ENCODE data around the gene BSN. TPM values are rescaled to one million over a fixed set of nuclear protein-coding genes. Genes with fewer than 3 reads are reported as not detected.

BSN gene
- total RNA-seq, 1 experiment from 2014 or later, result 0.93 TPM

- peak; percentile 90 to 91 for DNase-seq
- no peaks in the 10 kb centered on the region for H3K27me3 Mint-ChIP-seq (ENCODE audit: insufficient read depth, unreplicated experiment)
- POLR2A ChIA-PET, result interaction anchor here (0.6 kb wide), 2 partner anchors 82 to 799 kb away, joined by 4 to 7 read pairs; no protein-coding TSS in a partner anchor
- Histone ChIP-seq H3K4me3 (ENCODE audit: low read depth, low read length) (peak within 1 kb of the TSS; percentile 50), H3K27me3 (replicated peaks; ENCODE audit: control insufficient read depth, insufficient read depth, low read length) (no peaks in the 10 kb centered on the region), H3K9me3 (no peaks in the 10 kb centered on the region), H3K36me3 (ENCODE audit: control insufficient read depth, insufficient read depth, low read length) (peaks cover 1% of the 10 kb centered on the region; the same call in 1 of the 2 replicates), H3K4me1 (peaks cover 5% of the 10 kb centered on the region)
- no TSS peak for BruUV-seq (replicated peaks)
- H3K27ac Mint-ChIP-seq (ENCODE audit: unreplicated experiment), result peak within 1 kb of the TSS; percentile 29
- TF ChIP-seq CTCF (IDR thresholded peaks at IDR 0.05; ENCODE audit: insufficient read depth in 1 of 2, low read depth in 1 of 2, low read length in 1 of 2, severe bottlenecking in 1 of 2, unreplicated experiment in 1 of 2), result peak; percentile 53 to 64
- CTCF ChIA-PET, result interaction anchor here (0.7 to 1.9 kb wide), 7 partner anchors 8 to 769 kb away, joined by 3 to 6 read pairs (median 4); partner anchors contain the start of gene INKA1
- no peaks in the 10 kb centered on the region for H3K9me3 Mint-ChIP-seq (ENCODE audit: unreplicated experiment)
- peaks cover 82% of the 10 kb centered on the region for H3K36me3 Mint-ChIP-seq (ENCODE audit: insufficient read depth, unreplicated experiment)
- peak within 1 kb of the TSS; percentile 77 for H3K4me3 Mint-ChIP-seq (ENCODE audit: unreplicated experiment)
- peaks cover under 1% of the 10 kb centered on the region for H3K4me1 Mint-ChIP-seq (ENCODE audit: low read depth, unreplicated experiment)
- intact Hi-C loops (cut with micrococcal nuclease; ENCODE audit: unreplicated experiment), result loop anchor here (5.0 kb wide), 1 partner anchor 118 kb away; no protein-coding TSS in a partner anchor
Measured at GRCh38 chr3:49719214-49719884, 165.1 kb downstream of the BSN start, which contains the start of gene AMIGO3. Gene AMIGO3, minus strand, starts transcription at chr3:49719684. Its CDS starts 219 bp downstream, at chr3:49719465.

Other genes with a start within 250 kb of the BSN start
- 36.4 and 37.8 TPM in 2 replicates for gene USP4, start 214.4 kb upstream of the BSN start, total RNA-seq (2022)
- 197 and 201 TPM in 2 replicates for gene GPX1, start 196.1 kb upstream of the BSN start, total RNA-seq (2022)
- gene RHOA, start 142.5 kb upstream of the BSN start, total RNA-seq (2022), result 338 and 348 TPM in 2 replicates
- gene TCTA, start 142.1 kb upstream of the BSN start, total RNA-seq (2022), result 14.2 and 15.5 TPM in 2 replicates
- gene AMT, start 132.0 kb upstream of the BSN start, total RNA-seq (2022), result 1.6 and 2.5 TPM in 2 replicates
- gene NICN1, start 125.2 kb upstream of the BSN start, total RNA-seq (2022), result 6.1 and 7.8 TPM in 2 replicates
- gene DAG1, start 84.2 kb upstream of the BSN start, total RNA-seq (2022), result 154 and 177 TPM in 2 replicates
- 236 and 279 TPM in 2 replicates for gene APEH, start 119.9 kb downstream of the BSN start, total RNA-seq (2022)
- 12.6 and 15.4 TPM in 2 replicates for gene MST1, start 135.0 kb downstream of the BSN start, total RNA-seq (2022)
- gene RNF123, start 135.1 kb downstream of the BSN start, total RNA-seq (2022), result 45.2 and 50.3 TPM in 2 replicates
- not detected in 2 replicates for gene AMIGO3, start 165.2 kb downstream of the BSN start, total RNA-seq (2022)
- 26.2 and 26.5 TPM in 2 replicates for gene GMPPB, start 169.5 kb downstream of the BSN start, total RNA-seq (2022)
- 35.5 and 39.6 TPM in 2 replicates for gene IP6K1, start 232.1 kb downstream of the BSN start, total RNA-seq (2022)
- gene CDHR4, start 245.4 kb downstream of the BSN start, total RNA-seq (2022), result not detected in 2 replicates
- gene INKA1, start 248.8 kb downstream of the BSN start, total RNA-seq (2022), result not detected in 2 replicates